ENCODE results near the gene PNCK. TPM values are rescaled to one million over a fixed set of nuclear protein-coding genes. Genes with fewer than 3 reads are reported as not detected.

The PNCK gene
- total RNA-seq, 1 experiment from 2014 or later = 0.84 TPM

- intact Hi-C loops (cut with micrococcal nuclease) = no loop called here
- POLR2A ChIA-PET = no interaction called here
Observed at GRCh38 chrX:153628129-153628528, 45.5 kb downstream of the PNCK start.

GRCh38 chrX:153627675-153628111 lies 45.9 kb downstream of the PNCK start:
- Histone ChIP-seq H3K4me2 (ENCODE audit: low read length) (no peak overlapping the region), H4K20me1 (ENCODE audit: insufficient read depth) (no peaks in the 10 kb centered on the region), H3K4me1 (ENCODE audit: control insufficient read depth in 1 of 2, insufficient read depth in 2 of 2, low read length in 2 of 2) (no peaks in the 10 kb centered on the region), H3K27ac (ENCODE audit: low read depth, low read length) (no peak overlapping the region), H2AFZ (ENCODE audit: low read depth, low read length, poor library complexity, severe bottlenecking) (no peak overlapping the region), H3K36me3 (ENCODE audit: control insufficient read depth in 1 of 2, insufficient read depth in 2 of 2, low read length in 2 of 2) (no peaks in the 10 kb centered on the region), H3K9me3 (ENCODE audit: control insufficient read depth in 1 of 2, insufficient read depth in 1 of 2, low read depth in 1 of 2, low read length in 2 of 2) (no peaks in the 10 kb centered on the region), H3K9ac (ENCODE audit: low read length) (no peak overlapping the region), H3K9me2 (ENCODE audit: insufficient read depth) (no peaks in the 10 kb centered on the region), H3K4me3 (replicated peaks in 1 of 2; ENCODE audit: low read depth in 1 of 2, low read length in 2 of 2) (no peak overlapping the region), H3K27me3 (ENCODE audit: insufficient read depth, low read length) (no peaks in the 10 kb centered on the region), H3K79me2 (ENCODE audit: insufficient read depth, low read length) (no peaks in the 10 kb centered on the region)
- no peak for ATAC-seq
- CTCF ChIA-PET = no interaction called here
- DNase-seq (ENCODE audit: low read depth, low spot score) = no peak
- BruUV-seq (replicated peaks) = no TSS peak
- TF ChIP-seq, protein P1, sequence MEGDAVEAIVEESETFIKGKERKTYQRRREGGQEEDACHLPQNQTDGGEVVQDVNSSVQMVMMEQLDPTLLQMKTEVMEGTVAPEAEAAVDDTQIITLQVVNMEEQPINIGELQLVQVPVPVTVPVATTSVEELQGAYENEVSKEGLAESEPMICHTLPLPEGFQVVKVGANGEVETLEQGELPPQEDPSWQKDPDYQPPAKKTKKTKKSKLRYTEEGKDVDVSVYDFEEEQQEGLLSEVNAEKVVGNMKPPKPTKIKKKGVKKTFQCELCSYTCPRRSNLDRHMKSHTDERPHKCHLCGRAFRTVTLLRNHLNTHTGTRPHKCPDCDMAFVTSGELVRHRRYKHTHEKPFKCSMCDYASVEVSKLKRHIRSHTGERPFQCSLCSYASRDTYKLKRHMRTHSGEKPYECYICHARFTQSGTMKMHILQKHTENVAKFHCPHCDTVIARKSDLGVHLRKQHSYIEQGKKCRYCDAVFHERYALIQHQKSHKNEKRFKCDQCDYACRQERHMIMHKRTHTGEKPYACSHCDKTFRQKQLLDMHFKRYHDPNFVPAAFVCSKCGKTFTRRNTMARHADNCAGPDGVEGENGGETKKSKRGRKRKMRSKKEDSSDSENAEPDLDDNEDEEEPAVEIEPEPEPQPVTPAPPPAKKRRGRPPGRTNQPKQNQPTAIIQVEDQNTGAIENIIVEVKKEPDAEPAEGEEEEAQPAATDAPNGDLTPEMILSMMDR (IDR thresholded peaks at IDR 0.05 in 2 of 3, conservative IDR thresholded peaks at IDR 0.05 in 1 of 3; ENCODE audit: borderline replicate concordance in 1 of 3, insufficient read depth in 1 of 3, low read depth in 2 of 3, low read length in 2 of 3) = no peak
- intact Hi-C loops (cut with micrococcal nuclease) = no loop called here
- POLR2A ChIA-PET = no interaction called here
- RAD21 ChIA-PET (ENCODE audit: low non-redundant PET in 1 of 2, low total read pairs in 2 of 2, uncharacterized antibody in 2 of 2, unreplicated experiment in 2 of 2) = no interaction called here

More at GRCh38 chrX:153628129-153628528, 45.5 kb downstream of the PNCK start:
- Histone ChIP-seq H3K27ac (ENCODE audit: low read depth, low read length) (no peak overlapping the region), H3K9ac (ENCODE audit: low read length) (no peak overlapping the region), H3K9me3 (ENCODE audit: control insufficient read depth in 1 of 2, insufficient read depth in 1 of 2, low read depth in 1 of 2, low read length in 2 of 2) (no peaks in the 10 kb centered on the region), H3K4me2 (ENCODE audit: low read length) (no peak overlapping the region), H3K4me1 (ENCODE audit: control insufficient read depth in 1 of 2, insufficient read depth in 2 of 2, low read length in 2 of 2) (no peaks in the 10 kb centered on the region), H3K27me3 (ENCODE audit: insufficient read depth, low read length) (no peaks in the 10 kb centered on the region), H3K79me2 (ENCODE audit: insufficient read depth, low read length) (no peaks in the 10 kb centered on the region), H3K36me3 (ENCODE audit: control insufficient read depth in 1 of 2, insufficient read depth in 2 of 2, low read length in 2 of 2) (no peaks in the 10 kb centered on the region), H4K20me1 (ENCODE audit: insufficient read depth) (no peaks in the 10 kb centered on the region), H3K9me2 (ENCODE audit: insufficient read depth) (no peaks in the 10 kb centered on the region), H3K4me3 (replicated peaks in 1 of 2; ENCODE audit: low read depth in 1 of 2, low read length in 2 of 2) (no peak overlapping the region), H2AFZ (ENCODE audit: low read depth, low read length, poor library complexity, severe bottlenecking) (no peak overlapping the region)
- TF ChIP-seq ZFX (IDR thresholded peaks at IDR 0.05) (no peak), YY1 (IDR thresholded peaks at IDR 0.05; ENCODE audit: extremely low read depth, insufficient replicate concordance, low read depth, low read length) (no peak)
- ATAC-seq = no peak
- ChIA-PET CTCF (no interaction called here), RAD21 (ENCODE audit: low non-redundant PET in 1 of 2, low total read pairs in 2 of 2, uncharacterized antibody in 2 of 2, unreplicated experiment in 2 of 2) (no interaction called here)
- DNase-seq (ENCODE audit: low read depth, low spot score) = no peak
- BruUV-seq (replicated peaks) = no TSS peak
